Esophagus muscularis mucosa (tissue), 4 donors: ENCODE measurements around the gene HERC6. TPM values are rescaled to one million over a fixed set of nuclear protein-coding genes. Genes with fewer than 3 reads are reported as not detected.
"Not testable (repeated sequence)": the region's sequence is repeated elsewhere in the genome, so short reads cannot be mapped to it uniquely, and the experiment has no call there.

Experiments used
- DNase-seq: peaks from one replicate; pipeline ENCODE4 v3.0.0-alpha.2; 2017; ENCODE audit errors: extremely low spot score
- H3K27ac ChIP-seq, 4 donors: fragments of 200-600 bp; sonication (generic); replicated peaks in 1 of 4; 1 replicate in 3 of 4; 2 replicates in 1 of 4; pipeline ENCODE4 v1.5.1; 2016 to 2019; ENCODE audit warnings: mild to moderate bottlenecking in 1 of 4
- H3K27me3 ChIP-seq, 4 donors: fragments of 200-600 bp; sonication (generic); one replicate each; pipeline versions ENCODE4 v1.5.1 to v1.6.0; 2016 to 2019
- H3K36me3 ChIP-seq, 4 donors: fragments of 200-600 bp; sonication (generic); one replicate each; pipeline ENCODE4 v1.5.1; 2016 to 2019
- H3K4me1 ChIP-seq, 4 donors: fragments of 200-600 bp; sonication (generic); one replicate each; pipeline ENCODE4 v1.5.1; 2016 to 2019
- H3K4me3 ChIP-seq, 4 donors: fragments of 200-600 bp; sonication (generic); 1 replicate in 2 of 4; 2 replicates in 2 of 4; pipeline ENCODE4 v1.5.1; 2016 to 2019; ENCODE audit warnings: mild to moderate bottlenecking in 4 of 4, moderate library complexity in 1 of 4
- H3K9me3 ChIP-seq, 4 donors: fragments of 200-600 bp; sonication (generic); 1 replicate in 3 of 4; 2 replicates in 1 of 4; pipeline ENCODE4 v1.5.1; 2016 to 2019
- EP300 ChIP-seq: sonication (generic); formaldehyde crosslinking; IDR thresholded peaks from one replicate; pipeline ENCODE4 v1.6.1; 2017; ENCODE audit warnings: antibody characterized with exemption
- POLR2A ChIP-seq: fragments of 450-650 bp; IDR thresholded peaks from one replicate; pipeline ENCODE4 v1.6.1; 2017; ENCODE audit warnings: antibody characterized with exemption, moderate library complexity, mild to moderate bottlenecking, low read depth
- POLR2AphosphoS5 ChIP-seq, 2 donors: sonication (generic); formaldehyde crosslinking; IDR thresholded peaks; one replicate each; pipeline ENCODE4 v1.6.1; 2017; ENCODE audit warnings: antibody characterized with exemption in 2 of 2
- WGBS: methylation state at CpG from one replicate; pipeline ENCODE4 v1.1.5; 2018; 5-methylcytosine and 5-hydroxymethylcytosine counted together
- intact Hi-C: fragments of 100-400 bp; cut with DNase I; formaldehyde crosslinking; loops from one replicate; pipeline ENCODE4 v1.15.1; 2023
- total RNA-seq, 4 donors: library from RNA; depleted of rRNA; stranded (reverse); fragments of >200 nt; gene quantifications; one replicate each; pipeline versions ENCODE4 v1.1.0 to v1.2.1, GENCODE V29; 2016
- TF ChIP-seq, protein P1 (sequence below), 3 experiments: fragments of 200-600 bp in 2 of 3; fragments of 450-650 bp in 1 of 3; sonication (generic) in 2 of 3; IDR thresholded peaks; one replicate each; pipeline ENCODE4 v1.5.1; 2017 to 2019; ENCODE audit warnings: antibody characterized with exemption in 3 of 3, mild to moderate bottlenecking in 2 of 3, moderate library complexity in 1 of 3

Gene HERC6
- total RNA-seq, 4 donors from 2014 or later: 3.8 to 5.2 (median 4.9) TPM

DNA sequence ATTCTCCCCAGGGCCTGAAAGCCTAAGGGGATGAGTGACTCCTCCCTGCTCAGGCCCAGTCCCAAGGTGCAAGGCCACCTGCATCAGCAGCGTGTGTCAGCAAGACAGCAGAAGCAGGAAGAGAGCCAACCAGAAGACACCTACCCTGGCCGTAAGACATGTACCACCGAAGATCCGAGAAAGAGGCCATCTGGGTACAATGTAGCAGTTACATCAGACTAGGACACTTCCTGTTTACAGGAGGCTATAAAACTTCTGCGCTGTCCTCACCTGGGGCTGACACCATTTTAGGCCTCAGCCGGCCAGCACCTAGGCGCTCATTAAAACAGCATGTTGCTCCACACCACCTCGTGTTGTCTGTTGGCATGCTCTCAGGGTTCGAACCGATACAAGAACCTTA is 19.1 kb upstream of the HERC6 start:
- Histone ChIP-seq H3K27ac (no peak overlapping the region), H3K9me3 (peaks cover 0 to 9% (median 0%) of the 10 kb centered on the region in 4 donors), H3K27me3 (peaks cover 0 to 7% (median 0%) of the 10 kb centered on the region in 4 donors), H3K4me1 (no peaks in the 10 kb centered on the region), H3K36me3 (no peaks in the 10 kb centered on the region), H3K4me3 (no peak overlapping the region)
- DNase-seq: no peak
- intact Hi-C loops: no loop called here
- no peak for TF ChIP-seq POLR2AphosphoS5 (IDR thresholded peaks at IDR 0.05)
- no peak for TF ChIP-seq POLR2A
- TF ChIP-seq EP300: no peak
- TF ChIP-seq, protein P1, sequence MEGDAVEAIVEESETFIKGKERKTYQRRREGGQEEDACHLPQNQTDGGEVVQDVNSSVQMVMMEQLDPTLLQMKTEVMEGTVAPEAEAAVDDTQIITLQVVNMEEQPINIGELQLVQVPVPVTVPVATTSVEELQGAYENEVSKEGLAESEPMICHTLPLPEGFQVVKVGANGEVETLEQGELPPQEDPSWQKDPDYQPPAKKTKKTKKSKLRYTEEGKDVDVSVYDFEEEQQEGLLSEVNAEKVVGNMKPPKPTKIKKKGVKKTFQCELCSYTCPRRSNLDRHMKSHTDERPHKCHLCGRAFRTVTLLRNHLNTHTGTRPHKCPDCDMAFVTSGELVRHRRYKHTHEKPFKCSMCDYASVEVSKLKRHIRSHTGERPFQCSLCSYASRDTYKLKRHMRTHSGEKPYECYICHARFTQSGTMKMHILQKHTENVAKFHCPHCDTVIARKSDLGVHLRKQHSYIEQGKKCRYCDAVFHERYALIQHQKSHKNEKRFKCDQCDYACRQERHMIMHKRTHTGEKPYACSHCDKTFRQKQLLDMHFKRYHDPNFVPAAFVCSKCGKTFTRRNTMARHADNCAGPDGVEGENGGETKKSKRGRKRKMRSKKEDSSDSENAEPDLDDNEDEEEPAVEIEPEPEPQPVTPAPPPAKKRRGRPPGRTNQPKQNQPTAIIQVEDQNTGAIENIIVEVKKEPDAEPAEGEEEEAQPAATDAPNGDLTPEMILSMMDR (IDR thresholded peaks at IDR 0.05): no peak
- WGBS: 99% methylated on average over 10 of the region's 10 CpGs

DNA sequence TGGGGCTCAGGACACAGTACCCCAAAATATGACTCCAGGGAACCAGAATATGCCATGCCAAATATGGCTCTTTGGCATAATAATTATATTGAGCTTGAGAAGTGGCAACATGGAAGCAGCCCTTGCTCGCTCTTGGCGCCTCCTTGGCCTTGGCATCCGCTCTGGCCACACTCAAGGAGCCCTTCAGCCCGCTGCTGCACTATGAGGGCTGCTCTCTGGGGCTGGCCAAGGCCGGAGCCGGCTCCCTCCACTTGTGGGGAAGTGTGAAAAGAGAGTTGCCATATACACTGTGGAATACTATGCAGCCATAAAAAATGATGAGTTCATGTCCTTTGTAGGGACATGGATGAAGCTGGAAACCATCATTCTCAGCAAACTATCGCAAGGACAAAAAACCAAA is 18.4 kb upstream of the HERC6 start:
- no peak for DNase-seq
- WGBS: 72% methylated on average over 7 of the region's 7 CpGs
- H3K27me3 ChIP-seq: peaks cover 0 to 7% (median 0%) of the 10 kb centered on the region in 4 donors
- intact Hi-C loops: no loop called here
- no peak overlapping the region for H3K27ac ChIP-seq
- H3K4me3 ChIP-seq: no peak overlapping the region
- H3K9me3 ChIP-seq: peaks cover 0 to 7% (median 0%) of the 10 kb centered on the region in 4 donors
- no peaks in the 10 kb centered on the region for H3K36me3 ChIP-seq
- TF ChIP-seq POLR2AphosphoS5 (IDR thresholded peaks at IDR 0.05) (no peak), EP300 (no peak), POLR2A (no peak)
- TF ChIP-seq, protein P1 (IDR thresholded peaks at IDR 0.05): no peak
- H3K4me1 ChIP-seq: no peaks in the 10 kb centered on the region

DNA sequence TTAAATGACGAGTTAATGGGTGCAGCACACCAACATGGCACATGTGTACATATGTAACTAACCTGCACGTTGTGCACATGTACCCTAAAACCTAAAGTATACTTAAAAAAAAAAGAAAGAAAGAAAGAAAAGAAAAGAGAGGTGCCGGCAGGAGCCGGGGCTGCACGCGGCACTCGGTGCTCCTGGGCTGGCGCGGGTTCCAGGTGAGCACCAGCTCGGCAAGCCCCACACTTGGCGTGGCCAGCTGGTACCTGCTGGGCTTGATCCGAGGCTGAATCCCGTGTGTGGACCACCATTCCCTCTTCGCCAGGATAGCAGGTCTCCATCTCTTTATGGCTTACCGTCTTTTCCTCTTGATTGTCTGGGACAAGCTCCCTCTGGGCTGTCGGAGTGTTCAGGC is 17.9 kb upstream of the HERC6 start:
- Histone ChIP-seq H3K4me3 (no peak overlapping the region), H3K36me3 (no peaks in the 10 kb centered on the region), H3K4me1 (no peaks in the 10 kb centered on the region), H3K27ac (no peak overlapping the region), H3K27me3 (peaks cover 0 to 7% (median 0%) of the 10 kb centered on the region in 4 donors), H3K9me3 (peaks cover 0 to 2% (median 0%) of the 10 kb centered on the region in 4 donors)
- intact Hi-C loops: no loop called here
- TF ChIP-seq POLR2AphosphoS5 (IDR thresholded peaks at IDR 0.05) (no peak), EP300 (no peak), POLR2A (no peak)
- TF ChIP-seq, protein P1 (IDR thresholded peaks at IDR 0.05): no peak
- DNase-seq: no peak
- WGBS: 95% methylated on average over 15 of the region's 16 CpGs

DNA sequence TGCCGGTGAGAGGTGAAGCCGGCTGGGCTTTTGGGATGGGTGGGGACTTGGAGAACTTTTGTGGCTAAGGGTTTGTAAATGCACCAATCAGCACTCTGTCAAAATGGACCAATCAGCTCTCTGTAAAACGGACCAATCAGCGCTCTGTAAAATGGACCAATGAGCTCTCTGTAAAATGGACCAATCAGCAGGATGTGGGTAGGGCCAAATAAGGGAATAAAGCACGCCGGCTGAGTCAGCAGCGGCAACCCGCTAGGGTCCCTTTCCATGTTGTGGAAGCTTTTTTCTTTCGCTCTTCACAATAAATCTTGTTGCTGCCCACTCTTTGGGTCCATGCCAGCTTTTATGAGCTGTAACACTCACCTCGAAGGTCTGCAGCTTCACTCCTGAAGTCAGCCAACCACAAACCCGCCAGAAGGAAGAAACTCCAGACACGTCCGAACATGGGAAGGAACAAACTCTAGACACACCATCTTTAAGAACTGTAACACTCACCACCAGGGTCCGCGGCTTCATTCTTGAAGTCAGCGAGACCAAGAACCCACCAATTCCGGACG is 17.4 kb upstream of the HERC6 start:
- H3K4me3 ChIP-seq, H3K36me3 ChIP-seq, H3K9me3 ChIP-seq, H3K27me3 ChIP-seq, H3K4me1 ChIP-seq, H3K27ac ChIP-seq, intact Hi-C loops: not testable (repeated sequence)
- DNase-seq: peak; percentile 42
- WGBS: 74% methylated on average over 16 of the region's 18 CpGs

DNA sequence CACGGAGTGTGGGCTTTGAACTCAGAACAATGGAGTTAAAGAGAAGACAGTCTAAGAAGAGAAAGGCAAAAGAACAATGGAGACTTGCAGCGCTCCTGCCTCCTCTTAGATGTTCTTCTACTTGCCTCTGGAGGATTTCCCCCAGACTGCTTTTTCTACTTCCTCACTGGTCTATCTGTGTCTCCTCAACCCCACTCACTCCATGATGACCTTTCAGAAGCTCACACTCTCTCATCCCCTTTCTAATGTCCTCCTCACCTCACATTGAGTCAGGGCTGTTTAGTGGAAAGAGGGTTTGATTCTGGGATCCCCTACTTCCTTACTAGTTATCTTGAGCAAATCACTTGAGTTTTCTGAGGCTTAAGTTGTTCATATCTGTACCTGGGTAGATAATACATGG is 12.2 kb upstream of the HERC6 start:
- no peak overlapping the region for H3K27ac ChIP-seq
- H3K4me1 ChIP-seq: no peaks in the 10 kb centered on the region
- TF ChIP-seq, protein P1 (IDR thresholded peaks at IDR 0.05): no peak
- TF ChIP-seq POLR2A (no peak), POLR2AphosphoS5 (IDR thresholded peaks at IDR 0.05) (no peak), EP300 (no peak)
- DNase-seq: peak; percentile 21
- 88% methylated on average over 2 of the region's 2 CpGs for WGBS
- H3K27me3 ChIP-seq: no peaks in the 10 kb centered on the region
- no peak overlapping the region for H3K4me3 ChIP-seq
- H3K36me3 ChIP-seq: no peaks in the 10 kb centered on the region
- intact Hi-C loops: loop anchor here (5.0 kb wide), 1 partner anchor 151 kb away; no protein-coding TSS in a partner anchor
- H3K9me3 ChIP-seq: no peaks in the 10 kb centered on the region
